OCI-LY1 (cell line): ENCODE data around the gene TTLL11.

Experiments used
- EZH2 ChIP-seq: fragments of 200-600 bp; sonication (generic), shearing (Covaris generic); IDR thresholded peaks from 2 replicates; pipeline ENCODE4 v1.8.0; 2017; ENCODE audit warnings: borderline replicate concordance, mixed run types, mild to moderate bottlenecking, antibody characterized with exemption, low read length, moderate library complexity, mixed read lengths
- TF ChIP-seq, protein P1 (sequence below): fragments of 200-600 bp; sonication (generic), shearing (Covaris generic); IDR thresholded peaks from 2 replicates; pipeline ENCODE4 v1.5.1; 2017; ENCODE audit warnings: mild to moderate bottlenecking, antibody characterized with exemption, low read length, moderate library complexity, mixed read lengths

DNA sequence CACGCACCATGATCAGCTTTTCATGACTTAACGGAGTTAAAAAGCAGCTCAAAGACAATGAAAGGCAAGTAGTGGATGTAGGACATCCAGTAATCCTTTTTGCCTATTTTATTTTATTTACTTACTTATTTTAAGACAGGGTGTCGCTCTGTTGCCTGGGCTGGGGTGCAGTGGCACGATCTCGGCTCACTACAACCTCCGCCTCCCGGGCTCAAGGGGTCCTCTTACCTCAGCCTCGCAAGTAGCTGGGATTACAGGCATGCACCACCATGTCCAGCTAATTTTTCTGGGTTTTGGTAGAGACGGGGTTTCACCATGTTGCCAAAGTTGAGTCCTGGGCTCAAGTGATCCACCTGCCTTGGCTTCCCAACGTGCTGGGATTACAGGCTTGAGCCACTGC, 292.7 kb downstream of the TTLL11 start:
- TF ChIP-seq, protein P1, sequence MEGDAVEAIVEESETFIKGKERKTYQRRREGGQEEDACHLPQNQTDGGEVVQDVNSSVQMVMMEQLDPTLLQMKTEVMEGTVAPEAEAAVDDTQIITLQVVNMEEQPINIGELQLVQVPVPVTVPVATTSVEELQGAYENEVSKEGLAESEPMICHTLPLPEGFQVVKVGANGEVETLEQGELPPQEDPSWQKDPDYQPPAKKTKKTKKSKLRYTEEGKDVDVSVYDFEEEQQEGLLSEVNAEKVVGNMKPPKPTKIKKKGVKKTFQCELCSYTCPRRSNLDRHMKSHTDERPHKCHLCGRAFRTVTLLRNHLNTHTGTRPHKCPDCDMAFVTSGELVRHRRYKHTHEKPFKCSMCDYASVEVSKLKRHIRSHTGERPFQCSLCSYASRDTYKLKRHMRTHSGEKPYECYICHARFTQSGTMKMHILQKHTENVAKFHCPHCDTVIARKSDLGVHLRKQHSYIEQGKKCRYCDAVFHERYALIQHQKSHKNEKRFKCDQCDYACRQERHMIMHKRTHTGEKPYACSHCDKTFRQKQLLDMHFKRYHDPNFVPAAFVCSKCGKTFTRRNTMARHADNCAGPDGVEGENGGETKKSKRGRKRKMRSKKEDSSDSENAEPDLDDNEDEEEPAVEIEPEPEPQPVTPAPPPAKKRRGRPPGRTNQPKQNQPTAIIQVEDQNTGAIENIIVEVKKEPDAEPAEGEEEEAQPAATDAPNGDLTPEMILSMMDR: no peak
- TF ChIP-seq EZH2: no peak
